Motor neuron (in vitro differentiated cells): ENCODE data around the gene SHISA5. TPM values are rescaled to one million over a fixed set of nuclear protein-coding genes. Genes with fewer than 3 reads are reported as not detected.
A peak's percentile ranks its signal among the peaks of the same experiment; 100 is the strongest.
"Not testable (repeated sequence)": the region's sequence is repeated elsewhere in the genome, so short reads cannot be mapped to it uniquely, and the experiment has no call there.

Source experiments
- ATAC-seq, 8 experiments: fragments of 200-7000 bp; cut with Tn5 transposase; replicated peaks in 6 of 8; 2 replicates each; pipeline ENCODE4 v1.8.0; 2021; ENCODE audit warnings: mild to moderate bottlenecking in 8 of 8, moderate library complexity in 8 of 8
- H3K27ac ChIP-seq, 2 donors: fragments of 250-450 bp; sonication (Bioruptor Pico); 2 replicates each; pipeline ENCODE4 v1.9.0; 2021; ENCODE audit warnings: antibody characterized with exemption in 2 of 2, mild to moderate bottlenecking in 2 of 2, moderate library complexity in 1 of 2
- H3K4me1 ChIP-seq, 2 donors: fragments of 250-450 bp; sonication (Bioruptor Pico); replicated peaks in 1 of 2; 2 replicates each; pipeline ENCODE4 v1.6.1; 2021; ENCODE audit warnings: antibody characterized with exemption in 2 of 2, mild to moderate bottlenecking in 2 of 2, moderate library complexity in 1 of 2
- H3K4me3 ChIP-seq, 5 donors: fragments of 250-450 bp; sonication (Bioruptor Pico); 2 replicates each; pipeline ENCODE4 v1.9.0; 2021; ENCODE audit warnings: antibody characterized with exemption in 5 of 5, mild to moderate bottlenecking in 5 of 5, moderate library complexity in 4 of 5
- WGBS, 10 experiments: fragments of 450-650 bp; shearing (Covaris generic); methylation state at CpG; one replicate each; pipeline ENCODE4 v1.0.0; 2022; 5-methylcytosine and 5-hydroxymethylcytosine counted together
- in situ Hi-C, 9 experiments: fragments of 400-800 bp; cut with MboI; loops; one replicate each; pipeline ENCODE4 v1.15.0; 2021; ENCODE audit warnings: low sequenced_read_pairs in 9 of 9, low pct_unique_long_range_greater_than_20kb in 2 of 9; ENCODE audit not compliant: unreplicated experiment in 9 of 9
- total RNA-seq, 8 experiments: library from RNA; unstranded; fragments of 300-600 nt; gene quantifications; 2 replicates each; pipeline versions ENCODE4 v1.2.3 to v1.2.4, GENCODE V29; 2022

SHISA5 gene
- total RNA-seq, 8 experiments from 2014 or later: 70.4 to 252 (median 93.4) TPM

GRCh38 chr3:48492461-48493202, 11.3 kb downstream of the SHISA5 start:
- WGBS, 10 experiments: 40 to 96% (median 81%) methylated on average over 1 to 7 of the region's 7 CpGs; no CpG with 5 or more reads in 3 of the 10 experiments
- H3K4me3 ChIP-seq: no peak overlapping the region
- no peaks in the 10 kb centered on the region for H3K4me1 ChIP-seq
- in situ Hi-C loops: no loop called here
- no peak overlapping the region for H3K27ac ChIP-seq
- peak in 3 of 8 experiments; percentile 50 to 87 (median 81) for ATAC-seq

DNA sequence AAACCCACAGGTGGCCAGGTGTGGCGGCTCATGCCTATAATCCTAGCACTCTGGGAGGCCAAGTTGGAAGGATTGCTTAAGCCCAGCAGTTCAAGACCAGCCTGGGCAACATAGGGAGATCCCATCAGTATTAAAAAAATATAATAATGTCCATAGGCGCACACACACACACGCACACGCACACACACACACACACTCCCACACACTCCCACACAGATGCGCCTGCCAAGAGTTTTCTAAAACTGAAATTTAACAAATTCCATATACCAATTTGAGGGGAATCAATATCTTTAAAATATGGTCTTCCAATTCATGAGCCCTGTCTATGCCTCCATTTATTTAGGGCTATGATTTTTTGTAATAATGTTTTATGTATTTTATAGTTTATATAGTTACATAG, 17.0 kb downstream of the SHISA5 start:
- ATAC-seq: no peak
- in situ Hi-C loops: no loop called here
- no peak overlapping the region for H3K27ac ChIP-seq
- H3K4me1 ChIP-seq: no peaks in the 10 kb centered on the region
- no peak overlapping the region for H3K4me3 ChIP-seq
- 75 to 100% (median 91%) methylated on average over 1 to 5 of the region's 5 CpGs; no CpG with 5 or more reads in 2 of the 10 experiments for WGBS, 10 experiments

- H3K27ac ChIP-seq, H3K4me3 ChIP-seq, ATAC-seq, H3K4me1 ChIP-seq, in situ Hi-C loops: not testable (repeated sequence)
- WGBS, 10 experiments: 75 to 100% (median 87%) methylated on average over 1 to 5 of the region's 6 CpGs; no CpG with 5 or more reads in 5 of the 10 experiments
These were observed 21.2 kb downstream of the SHISA5 start for GRCh38 chr3:48482822-48483221.

GRCh38 chr3:48480891-48481290, 23.1 kb downstream of the SHISA5 start:
- H3K4me3 ChIP-seq, in situ Hi-C loops, H3K27ac ChIP-seq, ATAC-seq, H3K4me1 ChIP-seq: not testable (repeated sequence)
- 80 to 100% (median 93%) methylated on average over 1 to 10 of the region's 11 CpGs for WGBS, 10 experiments

DNA sequence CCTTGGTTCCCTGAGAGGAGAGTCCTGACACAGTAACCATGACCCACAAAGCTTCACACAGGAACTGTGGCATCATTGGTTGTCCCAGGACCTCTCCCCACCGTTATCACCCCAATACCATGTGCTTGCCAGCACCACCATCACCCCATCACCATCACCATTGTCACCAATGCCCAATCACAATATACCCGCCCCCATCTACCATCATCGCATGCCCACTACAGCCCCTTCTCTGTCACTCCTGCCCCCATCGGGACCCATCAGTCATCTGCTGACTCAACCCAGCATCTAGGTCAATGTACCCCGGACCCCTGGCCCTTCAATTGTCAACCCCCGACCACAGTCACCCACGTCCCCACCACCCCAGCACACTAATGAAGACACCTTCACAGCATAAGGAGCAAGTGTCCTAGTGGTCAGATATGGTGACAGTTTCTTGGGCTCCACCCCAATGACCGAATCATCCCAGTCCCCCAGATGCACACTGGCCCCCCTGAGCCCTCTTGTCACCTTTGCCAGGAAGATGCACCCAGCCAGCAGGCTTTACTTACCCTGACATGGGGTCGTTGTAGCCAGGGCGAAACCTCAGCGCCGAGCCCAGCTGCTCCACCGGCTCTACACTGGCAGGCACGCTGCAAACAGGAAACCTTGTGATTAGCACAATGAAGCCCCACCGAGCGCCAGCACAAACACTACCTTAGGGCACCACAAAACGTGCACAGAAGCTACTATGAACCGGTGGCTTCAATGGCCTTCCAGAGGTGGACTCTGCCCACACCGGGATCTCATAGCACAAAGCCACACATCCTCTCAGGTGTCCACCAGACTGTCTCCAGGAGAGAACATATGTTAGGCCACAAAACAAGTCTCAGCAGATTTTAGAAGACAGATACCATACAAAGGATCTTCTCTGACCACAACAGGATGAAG, 25.1 kb downstream of the SHISA5 start:
- Histone ChIP-seq H3K27ac (no peak overlapping the region), H3K4me3 (no peak overlapping the region), H3K4me1 (peaks cover 0 to 4% of the 10 kb centered on the region in 2 donors)
- WGBS, 10 experiments: 50 to 100% (median 82%) methylated on average over 2 to 4 of the region's 19 CpGs; no CpG with 5 or more reads in 5 of the 10 experiments
- no peak for ATAC-seq
- in situ Hi-C loops: no loop called here

- no peak overlapping the region for H3K27ac ChIP-seq
- in situ Hi-C loops: no loop called here
- H3K4me1 ChIP-seq: peaks cover 5 to 10% of the 10 kb centered on the region in 2 donors
- H3K4me3 ChIP-seq: no peak overlapping the region
- ATAC-seq: no peak
- 80 to 93% (median 93%) methylated on average over 1 to 5 of the region's 9 CpGs; no CpG with 5 or more reads in 7 of the 10 experiments for WGBS, 10 experiments
These were observed 25.9 kb downstream of the SHISA5 start for GRCh38 chr3:48477959-48478520.

GRCh38 chr3:48476426-48477053, 27.4 kb downstream of the SHISA5 start:
- Histone ChIP-seq H3K4me3 (no peak overlapping the region), H3K4me1 (peaks cover 15 to 18% of the 10 kb centered on the region in 2 donors), H3K27ac (no peak overlapping the region)
- 83 to 96% (median 89%) methylated on average over 2 to 6 of the region's 9 CpGs; no CpG with 5 or more reads in 6 of the 10 experiments for WGBS, 10 experiments
- ATAC-seq: no peak
- in situ Hi-C loops: no loop called here

DNA sequence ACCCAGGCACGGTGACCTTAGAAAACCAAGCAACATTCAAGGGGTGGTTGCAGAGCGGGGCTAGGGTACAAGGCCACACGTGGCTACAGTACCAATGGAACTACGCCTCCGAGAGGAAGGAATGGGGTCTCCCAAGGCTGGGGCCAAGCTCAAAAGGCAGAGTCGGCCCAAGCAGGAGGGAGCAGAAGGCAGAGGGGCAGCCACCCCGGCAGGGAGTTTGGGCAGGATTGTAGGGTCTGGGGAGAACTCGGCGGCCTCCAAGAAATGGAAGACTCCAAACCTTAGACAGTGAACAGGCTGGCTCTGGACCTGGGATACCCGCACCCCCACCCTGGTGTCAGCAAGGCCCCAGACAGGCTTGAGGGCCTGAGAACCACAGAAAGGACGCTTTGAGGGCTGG, 28.8 kb downstream of the SHISA5 start:
- no peak overlapping the region for H3K4me3 ChIP-seq
- no peak overlapping the region for H3K27ac ChIP-seq
- WGBS, 10 experiments: 14 to 100% (median 27%) methylated on average over 1 to 8 of the region's 11 CpGs; no CpG with 5 or more reads in 4 of the 10 experiments
- H3K4me1 ChIP-seq: peaks cover 15 to 28% of the 10 kb centered on the region in 2 donors
- in situ Hi-C loops: no loop called here
- ATAC-seq: no peak

- ATAC-seq: peak in 2 of 8 experiments; percentile 2 to 3
- no peak overlapping the region for H3K27ac ChIP-seq
- H3K4me1 ChIP-seq: peaks cover 15 to 28% of the 10 kb centered on the region in 2 donors
- 20 to 100% (median 67%) methylated on average over 1 to 2 of the region's 4 CpGs; no CpG with 5 or more reads in 3 of the 10 experiments for WGBS, 10 experiments
- no peak overlapping the region for H3K4me3 ChIP-seq
- in situ Hi-C loops: no loop called here
These were observed 29.4 kb downstream of the SHISA5 start for GRCh38 chr3:48474619-48475018.

GRCh38 chr3:48474031-48474430, 29.9 kb downstream of the SHISA5 start:
- 56 to 100% (median 84%) methylated on average over 1 to 4 of the region's 4 CpGs; no CpG with 5 or more reads in 1 of the 10 experiments for WGBS, 10 experiments
- H3K4me3 ChIP-seq, ATAC-seq, H3K27ac ChIP-seq, in situ Hi-C loops: not testable (repeated sequence)
- H3K4me1 ChIP-seq: peaks cover 15 to 28% of the 10 kb centered on the region in 2 donors

DNA sequence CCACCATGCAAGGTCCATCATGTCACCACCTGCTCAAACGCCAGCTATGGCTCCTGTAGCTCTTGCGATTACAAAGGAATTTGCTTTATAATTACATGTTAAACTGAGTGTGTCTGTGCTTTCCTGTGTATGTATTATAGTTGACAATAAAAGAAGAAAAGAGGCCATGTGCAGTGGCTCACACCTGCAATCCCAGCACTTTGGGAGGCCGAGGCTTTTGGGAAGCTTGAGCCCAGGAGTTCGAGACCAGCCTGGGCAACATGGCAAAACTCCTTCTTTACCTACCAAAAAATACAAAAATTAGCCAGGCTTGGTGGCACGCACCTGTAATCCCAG, 30.4 kb downstream of the SHISA5 start:
- no peak for ATAC-seq
- Histone ChIP-seq H3K4me3 (peak overlapping the region in 3 of 5 donors; percentile 57 to 70 (median 65)), H3K27ac (peak overlapping the region; percentile 86 to 91), H3K4me1 (peaks cover 15 to 28% of the 10 kb centered on the region in 2 donors)
- in situ Hi-C loops: no loop called here
- WGBS, 10 experiments: 20 to 100% (median 80%) methylated on average over 1 to 4 of the region's 5 CpGs; no CpG with 5 or more reads in 1 of the 10 experiments

DNA sequence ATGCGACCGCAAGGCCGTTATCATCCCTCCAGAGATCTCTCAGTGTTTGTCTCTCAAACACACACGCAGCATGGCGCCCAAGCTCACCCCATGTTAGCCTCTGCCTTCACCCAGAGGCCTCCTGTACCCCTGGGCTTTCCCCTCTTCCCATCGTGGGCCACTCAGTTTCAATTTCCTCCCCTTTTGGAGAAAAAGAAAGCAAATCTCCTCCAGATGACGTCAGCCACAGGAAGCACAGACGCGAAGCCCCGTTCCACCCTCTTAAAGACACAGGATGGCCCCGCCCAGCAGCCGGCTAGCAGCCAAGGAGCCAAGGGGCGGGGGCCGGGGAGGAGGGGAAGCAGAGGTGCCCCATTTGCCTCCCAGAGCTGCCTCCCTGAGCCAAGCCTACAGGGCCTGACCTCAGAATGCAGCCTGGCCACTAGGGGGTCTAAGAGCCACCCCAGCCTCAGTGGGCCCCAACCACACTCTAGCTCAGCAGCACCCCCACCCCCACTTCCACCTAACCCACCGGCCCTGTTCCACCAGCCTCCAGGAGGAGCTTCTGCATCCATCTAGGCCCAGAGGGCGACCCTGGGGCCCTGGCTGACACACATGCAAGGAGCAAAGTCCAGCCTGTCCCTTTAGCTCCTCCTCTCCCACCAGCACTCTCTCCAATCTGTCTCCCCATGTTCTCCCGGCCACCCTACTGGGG, 30.9 kb downstream of the SHISA5 start:
- H3K4me3 ChIP-seq: peak overlapping the region; percentile 37 to 70 (median 57)
- peak; percentile 76 to 95 (median 94) for ATAC-seq
- H3K27ac ChIP-seq: peak overlapping the region; percentile 86 to 91
- in situ Hi-C loops: no loop called here
- peaks cover 15 to 28% of the 10 kb centered on the region in 2 donors for H3K4me1 ChIP-seq
- 0 to 10% (median 0%) methylated on average over 2 to 7 of the region's 17 CpGs; no CpG with 5 or more reads in 4 of the 10 experiments for WGBS, 10 experiments
